B cell (primary cell): Measurements from ENCODE around the gene CABCOCO1.

Experiments used
- EZH2 ChIP-seq: IDR thresholded peaks from 2 replicates; pipeline ENCODE4 v1.6.1; 2012; ENCODE audit warnings: borderline replicate concordance, low read depth, mild to moderate bottlenecking, moderate library complexity, low read length; ENCODE audit not compliant: insufficient read depth, poor library complexity, severe bottlenecking
- TF ChIP-seq, protein P1 (sequence below): fragments of 200-600 bp; IDR thresholded peaks from one replicate; pipeline ENCODE4 v1.8.0; 2022; ENCODE audit warnings: antibody characterized with exemption, mild to moderate bottlenecking

DNA sequence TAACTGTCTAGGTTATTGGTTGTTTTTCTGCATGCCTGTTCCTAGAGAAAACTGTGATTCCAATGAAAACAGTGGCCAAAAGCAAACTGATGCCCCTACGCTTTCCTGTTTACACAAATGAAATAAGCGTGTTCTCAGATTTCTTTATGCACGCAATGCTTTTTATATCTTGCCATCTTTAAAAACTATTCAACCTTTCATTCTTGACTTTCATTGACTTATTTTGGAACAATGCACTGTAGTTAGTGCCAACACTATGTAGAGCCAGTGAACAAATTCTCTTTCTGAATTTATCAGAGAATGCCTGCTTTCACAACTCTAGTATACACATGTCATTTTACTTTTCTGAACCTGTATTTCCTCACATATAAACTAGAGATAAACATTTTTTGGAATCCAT, 86.6 kb downstream of the CABCOCO1 start:
- TF ChIP-seq, protein P1, sequence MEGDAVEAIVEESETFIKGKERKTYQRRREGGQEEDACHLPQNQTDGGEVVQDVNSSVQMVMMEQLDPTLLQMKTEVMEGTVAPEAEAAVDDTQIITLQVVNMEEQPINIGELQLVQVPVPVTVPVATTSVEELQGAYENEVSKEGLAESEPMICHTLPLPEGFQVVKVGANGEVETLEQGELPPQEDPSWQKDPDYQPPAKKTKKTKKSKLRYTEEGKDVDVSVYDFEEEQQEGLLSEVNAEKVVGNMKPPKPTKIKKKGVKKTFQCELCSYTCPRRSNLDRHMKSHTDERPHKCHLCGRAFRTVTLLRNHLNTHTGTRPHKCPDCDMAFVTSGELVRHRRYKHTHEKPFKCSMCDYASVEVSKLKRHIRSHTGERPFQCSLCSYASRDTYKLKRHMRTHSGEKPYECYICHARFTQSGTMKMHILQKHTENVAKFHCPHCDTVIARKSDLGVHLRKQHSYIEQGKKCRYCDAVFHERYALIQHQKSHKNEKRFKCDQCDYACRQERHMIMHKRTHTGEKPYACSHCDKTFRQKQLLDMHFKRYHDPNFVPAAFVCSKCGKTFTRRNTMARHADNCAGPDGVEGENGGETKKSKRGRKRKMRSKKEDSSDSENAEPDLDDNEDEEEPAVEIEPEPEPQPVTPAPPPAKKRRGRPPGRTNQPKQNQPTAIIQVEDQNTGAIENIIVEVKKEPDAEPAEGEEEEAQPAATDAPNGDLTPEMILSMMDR = no peak
- TF ChIP-seq EZH2 = no peak
